ENCODE results near the gene PTPRD.
"Not testable (repeated sequence)": the region's sequence is repeated elsewhere in the genome, so short reads cannot be mapped to it uniquely, and the experiment has no call there.

PTPRD gene

DNA sequence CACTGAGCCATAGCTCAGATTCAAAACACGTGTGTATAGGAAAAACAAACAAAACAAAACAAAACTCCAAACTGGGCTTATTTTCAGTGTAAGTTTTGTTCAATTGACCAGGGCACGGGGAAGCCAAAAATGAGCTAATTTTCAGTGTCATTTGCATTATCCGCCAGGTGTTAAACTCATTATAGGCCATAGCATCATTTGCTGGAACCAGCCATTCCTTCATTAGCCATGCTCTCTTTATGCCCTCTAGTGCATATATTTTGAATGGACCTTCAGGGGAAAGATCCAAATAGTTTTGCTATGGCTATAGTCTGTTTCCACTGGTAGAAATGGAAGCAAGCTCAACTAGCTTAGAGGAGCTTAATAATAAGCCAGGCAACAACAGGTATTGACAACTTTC lies 1608.0 kb downstream of the PTPRD start:
- no peak for DNase-seq (ENCODE audit: low read depth in 2 of 2)

DNA sequence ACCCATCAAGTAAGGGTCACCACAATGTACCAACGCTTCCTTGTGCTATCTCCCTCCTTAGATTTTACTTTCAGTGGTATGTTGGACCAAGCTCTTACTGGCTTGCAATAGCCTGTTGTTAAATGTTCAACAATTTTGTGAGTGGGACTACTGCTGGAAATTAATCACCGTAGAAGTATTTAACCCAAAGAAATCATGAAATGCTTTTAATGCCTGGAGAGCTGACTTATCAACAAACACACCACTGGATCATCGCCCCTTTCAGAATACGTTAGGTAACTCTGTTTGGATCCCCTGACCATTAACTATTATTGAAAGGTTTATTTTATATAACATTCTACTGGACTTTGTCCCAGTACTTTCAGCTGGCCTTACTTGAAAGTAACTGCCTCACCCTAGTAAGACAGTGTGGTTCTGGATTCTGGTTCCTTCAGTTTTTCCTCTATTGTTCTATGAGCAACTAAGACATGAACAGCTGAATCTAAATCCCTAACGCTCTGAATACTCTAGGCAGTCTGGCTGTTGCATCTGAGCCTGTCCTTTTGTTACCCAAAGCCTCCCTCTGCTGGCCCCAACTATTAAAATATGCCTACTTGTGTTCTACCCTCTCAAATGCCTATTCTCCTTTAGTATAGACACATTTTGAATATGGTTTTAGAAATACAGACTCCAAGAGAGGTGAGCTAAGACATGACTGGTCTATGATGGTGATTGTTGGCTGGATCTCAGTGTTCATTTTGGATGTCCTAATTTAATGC lies 1609.8 kb downstream of the PTPRD start:
- DNase-seq (ENCODE audit: low read depth in 2 of 2) = no peak

DNA sequence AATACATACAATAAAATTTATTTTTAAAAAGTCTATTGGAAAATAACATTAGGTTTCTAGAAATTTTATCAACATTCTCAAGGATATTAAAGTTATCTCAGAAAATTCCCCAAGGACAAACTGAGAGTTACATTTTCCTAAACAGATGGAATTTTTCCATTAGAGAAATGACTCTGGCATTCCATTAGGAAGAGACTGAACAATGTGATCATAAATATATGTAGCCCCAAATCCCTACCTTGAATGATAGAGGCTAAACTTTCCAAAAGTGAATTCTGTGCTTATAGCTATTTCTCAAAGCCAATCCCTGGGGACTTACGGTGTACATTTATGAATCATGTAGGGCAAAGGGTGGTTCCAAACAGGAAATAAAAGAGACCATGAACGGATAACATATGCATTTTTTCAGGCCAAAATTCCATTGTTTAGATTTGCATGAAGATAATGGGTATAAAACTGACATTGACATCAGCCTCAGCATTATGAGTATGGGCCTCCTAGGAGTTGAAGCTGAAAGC lies 1632.2 kb downstream of the PTPRD start:
- DNase-seq (ENCODE audit: low read depth in 2 of 2) = no peak

DNA sequence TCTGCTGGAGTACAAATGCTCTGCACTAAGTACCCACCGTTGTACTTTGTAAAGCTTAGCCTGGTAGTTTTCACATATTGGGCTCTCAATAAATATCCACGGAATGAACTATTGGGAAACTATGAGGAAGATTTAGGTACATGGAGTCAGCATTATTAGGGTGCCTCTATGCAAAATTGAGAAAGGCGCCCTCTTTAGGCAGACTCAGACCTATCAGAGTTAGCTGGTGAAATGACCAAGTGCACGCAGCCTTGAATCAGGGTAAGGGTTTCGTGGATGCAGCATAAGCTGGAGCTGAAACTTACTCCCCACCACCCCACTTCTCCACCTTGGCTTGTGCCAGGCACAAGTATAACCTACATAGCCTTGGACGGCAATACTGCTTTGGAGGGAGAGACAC lies 1634.5 kb downstream of the PTPRD start:
- DNase-seq (ENCODE audit: low read depth in 2 of 2) = no peak

DNA sequence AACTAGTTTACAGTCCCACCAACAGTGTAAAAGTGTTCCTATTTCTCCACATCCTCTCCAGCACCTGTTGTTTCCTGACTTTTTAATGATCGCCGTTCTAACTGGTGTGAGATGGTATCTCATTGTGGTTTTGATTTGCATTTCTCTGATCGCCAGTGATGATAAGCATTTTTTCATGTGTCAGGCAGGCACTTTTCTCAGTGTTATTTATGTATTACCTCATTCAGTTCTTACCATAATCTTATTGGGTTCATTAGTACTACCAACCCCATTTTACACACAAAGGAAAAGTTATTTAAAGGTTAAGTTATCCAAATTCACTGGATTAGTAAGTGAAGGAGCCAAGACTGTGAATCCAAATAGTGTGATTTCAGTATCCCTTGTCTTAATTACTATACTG lies 1644.5 kb downstream of the PTPRD start:
- not testable (repeated sequence) for DNase-seq (ENCODE audit: low read depth in 2 of 2)

DNA sequence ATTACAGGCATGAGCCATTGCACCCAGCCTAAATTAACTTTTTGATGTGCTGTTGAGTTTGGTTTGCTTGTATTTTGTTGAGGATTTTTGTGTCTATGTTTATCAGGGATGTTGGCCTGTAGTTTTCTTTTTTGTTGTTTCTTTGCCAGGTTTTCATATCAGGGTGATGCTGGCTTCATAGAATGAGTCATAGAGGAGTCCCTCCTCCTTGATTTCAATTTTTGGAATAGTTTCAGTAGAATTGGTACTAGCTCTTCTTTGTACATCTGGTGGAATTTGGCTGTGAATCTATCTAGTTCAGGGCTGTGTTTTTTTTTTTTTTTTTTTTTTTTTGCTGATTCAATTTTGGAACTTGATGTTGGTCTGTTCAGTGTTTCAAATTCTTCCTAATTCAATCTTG lies 1648.9 kb downstream of the PTPRD start:
- no peak for DNase-seq (ENCODE audit: low read depth in 2 of 2)

DNA sequence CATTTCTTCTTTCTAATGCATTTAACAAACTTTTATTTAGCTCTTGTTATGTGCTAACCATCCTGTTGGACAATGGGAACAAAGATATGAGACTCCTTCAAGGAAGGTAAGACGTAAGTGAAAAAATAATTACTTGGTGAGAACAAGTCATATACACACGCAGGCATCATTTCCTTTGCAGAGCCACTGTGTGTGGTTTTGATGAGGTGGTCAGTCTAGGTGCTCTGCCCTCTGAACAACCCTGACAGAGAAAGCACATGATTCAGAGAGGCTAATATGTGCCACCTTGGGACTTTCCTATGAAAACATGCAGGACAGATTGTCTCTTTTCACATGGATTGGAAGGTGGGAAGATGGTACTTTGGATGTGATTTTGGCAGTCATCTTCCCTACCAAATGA lies 1650.7 kb downstream of the PTPRD start:
- DNase-seq (ENCODE audit: low read depth in 2 of 2) = no peak

DNA sequence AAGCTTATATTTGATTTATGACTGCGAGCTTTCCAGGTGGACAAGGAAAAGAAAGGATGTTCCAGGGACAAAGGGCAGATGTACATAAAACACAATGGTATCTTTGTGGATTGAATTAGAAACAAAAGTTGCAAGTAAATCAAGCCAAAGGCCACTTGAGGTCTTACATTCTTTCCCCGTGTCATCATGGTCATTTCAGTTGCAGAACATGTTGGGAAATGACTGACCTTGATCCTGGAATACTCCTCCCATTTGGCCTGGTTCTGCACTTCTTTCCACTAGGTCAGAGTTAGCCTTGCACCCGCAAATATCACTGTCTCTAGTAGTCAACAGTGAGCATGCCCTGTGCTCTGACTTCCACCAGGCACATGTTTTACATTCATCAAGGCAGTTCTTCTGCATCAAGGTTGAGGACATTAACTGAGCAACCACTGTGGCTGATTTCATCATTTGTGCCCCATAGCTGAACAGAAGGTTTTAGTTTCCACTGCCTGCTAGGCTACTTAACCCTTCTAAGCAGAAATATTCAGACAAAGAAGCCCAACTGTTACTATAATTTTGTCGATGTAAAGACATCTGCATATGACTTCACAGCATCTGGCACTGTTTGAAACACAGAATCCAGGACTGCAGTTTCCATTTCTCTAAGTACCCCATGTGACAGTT lies 1651.5 kb downstream of the PTPRD start:
- DNase-seq (ENCODE audit: low read depth in 2 of 2) = no peak

DNA sequence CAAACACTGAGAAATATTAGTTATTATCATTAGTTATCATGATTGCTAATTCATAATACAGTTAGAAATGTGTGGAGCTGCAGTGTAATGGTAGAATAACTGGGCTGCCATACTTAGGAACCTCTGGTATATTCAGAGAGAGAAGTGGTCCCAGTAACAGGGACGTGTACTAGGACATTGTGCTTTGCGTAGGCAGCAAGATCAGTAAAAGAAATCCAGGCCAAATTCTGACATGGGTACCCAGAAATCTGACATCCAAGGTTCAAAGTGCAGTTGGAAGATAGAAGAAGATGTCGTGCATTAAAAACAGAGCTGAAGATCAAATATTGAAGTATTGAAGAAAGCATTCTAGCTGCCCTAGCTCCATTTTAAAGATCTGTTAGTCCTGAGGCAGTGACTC lies 1652.5 kb downstream of the PTPRD start:
- DNase-seq (ENCODE audit: low read depth in 2 of 2) = no peak

DNA sequence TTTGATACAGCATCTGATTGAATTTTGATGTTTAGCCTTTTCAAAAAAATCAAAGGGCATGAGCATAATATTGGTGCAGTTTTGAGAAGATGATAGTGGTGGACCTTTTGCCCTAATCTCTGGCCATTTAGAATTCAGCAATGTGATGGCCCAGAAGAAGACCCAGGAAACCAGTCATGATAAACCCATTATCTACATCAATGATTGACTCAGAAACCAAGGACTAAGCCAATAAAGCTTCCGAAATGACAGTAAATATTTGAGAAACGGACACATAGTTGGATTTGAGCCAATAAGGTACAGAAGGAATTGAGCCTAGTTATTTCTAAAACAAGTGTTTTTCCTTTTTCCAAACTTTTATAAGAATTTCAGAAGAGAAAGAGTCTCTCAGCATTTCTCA lies 1654.4 kb downstream of the PTPRD start:
- DNase-seq (ENCODE audit: low read depth in 2 of 2) = no peak

DNA sequence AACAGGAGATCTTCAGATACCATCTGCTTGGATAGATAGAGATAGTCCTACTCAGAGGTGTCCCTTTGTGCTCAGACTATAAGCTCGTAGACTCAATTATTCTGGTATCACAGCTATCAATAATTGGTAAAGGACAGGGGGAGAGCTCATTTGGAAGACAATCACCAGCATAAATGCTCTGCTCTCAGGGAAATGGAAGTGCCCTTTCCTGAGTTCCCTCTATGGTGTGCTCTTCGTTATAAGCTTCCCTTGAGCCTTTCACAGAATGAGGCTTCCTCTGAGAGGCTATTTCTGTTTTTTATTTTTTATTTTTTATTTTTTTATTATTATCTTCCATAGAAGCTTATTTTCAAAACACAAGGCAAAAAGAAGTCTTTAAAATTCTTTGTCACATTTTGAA lies 1657.5 kb downstream of the PTPRD start:
- DNase-seq (ENCODE audit: low read depth in 2 of 2) = no peak

DNA sequence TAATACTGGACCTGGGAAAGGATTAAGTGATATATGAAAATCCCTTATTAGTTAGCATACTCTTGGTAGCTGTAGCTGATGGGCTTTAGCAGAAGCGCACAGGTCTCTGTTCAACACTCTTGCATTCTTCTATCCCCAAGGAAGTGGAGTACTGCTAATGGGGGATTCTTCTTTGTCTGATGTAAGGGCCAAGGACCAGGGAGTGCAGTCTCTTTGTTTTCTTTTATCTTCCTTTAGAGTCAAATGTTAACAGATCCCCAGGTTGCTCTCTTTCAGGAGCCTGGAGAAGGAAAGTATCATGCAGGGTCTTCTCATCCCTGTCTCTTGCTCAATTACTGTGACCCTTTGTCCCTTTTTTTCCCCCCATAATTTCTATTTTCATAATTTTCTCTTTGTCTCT lies 1666.3 kb downstream of the PTPRD start:
- no peak for DNase-seq (ENCODE audit: low read depth in 2 of 2)

DNA sequence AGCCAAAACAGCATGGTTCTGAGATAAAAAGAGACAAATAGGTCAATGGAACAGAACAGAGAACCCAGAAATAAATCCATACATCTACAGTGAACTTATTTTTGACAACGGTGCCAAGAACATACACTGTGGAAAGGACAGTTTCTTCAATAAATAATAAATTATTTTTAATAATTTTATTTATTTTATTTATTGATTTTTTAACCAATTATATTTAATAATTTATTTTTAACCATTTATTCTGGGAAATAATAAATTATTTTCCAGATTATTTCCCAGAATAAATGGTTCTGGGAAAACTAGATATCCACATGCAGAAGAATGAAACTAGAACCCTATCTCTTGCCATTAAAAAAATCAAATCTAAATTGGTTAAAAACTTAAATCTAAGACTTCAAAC lies 1669.4 kb downstream of the PTPRD start:
- no peak for DNase-seq (ENCODE audit: low read depth in 2 of 2)

DNA sequence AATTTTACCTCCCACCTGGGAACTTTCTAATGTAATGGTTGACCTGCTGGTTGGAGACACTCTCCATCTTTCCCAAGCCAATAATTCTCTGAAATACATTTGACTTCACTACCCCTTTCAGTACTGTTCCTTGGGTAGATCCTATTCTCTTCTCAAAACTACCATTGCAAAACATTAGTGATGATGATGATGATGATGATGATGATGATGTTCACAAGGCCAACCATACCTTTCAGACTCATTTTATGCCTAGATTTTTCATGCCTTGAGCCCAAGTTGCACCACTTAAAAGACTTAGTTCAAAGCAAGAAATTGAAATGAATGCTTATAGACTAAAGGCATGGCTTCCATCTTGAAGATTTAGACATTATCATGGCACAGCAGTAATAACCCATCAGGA lies 1672.2 kb downstream of the PTPRD start:
- DNase-seq (ENCODE audit: low read depth in 2 of 2) = no peak

DNA sequence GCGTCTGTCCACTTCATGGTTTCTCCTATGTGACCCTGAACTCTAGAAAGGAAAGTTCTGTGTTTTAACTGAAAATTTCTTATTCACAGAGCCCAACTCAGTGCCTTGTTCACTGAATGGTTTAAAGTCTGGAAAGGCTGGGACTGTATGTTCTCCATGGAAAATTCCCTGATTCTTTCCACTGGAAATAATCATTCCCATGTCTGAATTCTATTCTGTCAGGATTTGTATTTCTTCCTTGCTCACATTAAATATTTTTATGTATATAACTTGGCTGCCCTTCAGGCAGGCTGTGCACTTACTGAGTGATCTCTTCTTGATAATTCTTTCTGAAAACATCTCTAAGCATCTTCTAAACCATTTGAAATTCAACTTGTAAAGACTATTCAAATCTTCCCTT lies 1686.3 kb downstream of the PTPRD start:
- DNase-seq (ENCODE audit: low read depth in 2 of 2) = no peak

DNA sequence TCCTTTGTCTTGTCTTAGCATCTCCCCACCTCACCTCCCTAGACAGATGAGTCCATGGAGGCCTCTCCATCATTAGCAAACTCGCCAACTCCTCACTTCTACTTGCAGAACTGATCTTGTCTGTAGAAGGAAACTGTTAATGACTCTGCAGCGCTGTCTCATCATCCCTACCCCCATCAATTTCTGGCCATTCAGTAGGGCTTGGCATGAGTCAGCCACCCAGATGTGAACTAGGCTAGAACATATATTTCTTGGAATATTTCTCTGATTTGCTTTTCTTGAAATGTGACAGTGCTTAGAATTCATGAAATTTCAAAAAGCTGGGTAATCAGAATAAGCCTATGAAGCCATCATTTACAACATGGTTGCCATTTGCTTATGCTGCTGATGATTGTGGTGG lies 1688.2 kb downstream of the PTPRD start:
- DNase-seq (ENCODE audit: low read depth in 2 of 2) = no peak

DNA sequence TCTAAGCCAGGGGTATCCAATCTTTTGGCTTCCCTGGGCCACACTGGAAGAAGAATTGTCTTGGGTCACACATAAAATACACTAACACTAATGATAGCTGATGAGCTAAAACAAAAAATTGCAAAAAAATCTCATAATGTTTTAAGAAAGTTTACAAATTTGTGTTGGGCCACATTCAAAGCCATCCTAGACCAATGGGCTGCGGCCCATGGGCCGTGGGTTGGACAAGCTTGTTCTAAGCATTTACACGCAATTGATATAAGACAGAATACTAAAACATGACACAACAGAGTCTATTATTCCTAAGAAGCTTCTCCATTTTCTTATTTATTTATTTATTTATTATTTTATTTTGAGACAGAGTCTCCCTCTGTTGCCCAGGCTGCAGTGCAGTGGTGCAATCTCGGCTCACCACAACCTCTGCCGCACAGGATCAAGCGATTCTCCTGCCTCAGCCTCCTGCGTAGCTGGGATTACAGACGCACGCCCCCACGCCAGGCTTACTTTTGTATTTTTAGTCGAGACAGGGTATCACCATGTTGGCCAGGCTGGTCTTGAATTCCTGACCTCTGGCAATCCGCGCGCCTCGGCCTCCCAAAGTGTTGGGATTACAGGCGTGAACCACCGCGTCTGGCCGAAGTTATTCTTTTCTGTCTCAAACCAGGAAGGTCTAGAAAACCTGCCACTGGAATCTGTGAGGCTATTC lies 1692.2 kb downstream of the PTPRD start:
- DNase-seq (ENCODE audit: low read depth in 2 of 2) = not testable (repeated sequence)

DNA sequence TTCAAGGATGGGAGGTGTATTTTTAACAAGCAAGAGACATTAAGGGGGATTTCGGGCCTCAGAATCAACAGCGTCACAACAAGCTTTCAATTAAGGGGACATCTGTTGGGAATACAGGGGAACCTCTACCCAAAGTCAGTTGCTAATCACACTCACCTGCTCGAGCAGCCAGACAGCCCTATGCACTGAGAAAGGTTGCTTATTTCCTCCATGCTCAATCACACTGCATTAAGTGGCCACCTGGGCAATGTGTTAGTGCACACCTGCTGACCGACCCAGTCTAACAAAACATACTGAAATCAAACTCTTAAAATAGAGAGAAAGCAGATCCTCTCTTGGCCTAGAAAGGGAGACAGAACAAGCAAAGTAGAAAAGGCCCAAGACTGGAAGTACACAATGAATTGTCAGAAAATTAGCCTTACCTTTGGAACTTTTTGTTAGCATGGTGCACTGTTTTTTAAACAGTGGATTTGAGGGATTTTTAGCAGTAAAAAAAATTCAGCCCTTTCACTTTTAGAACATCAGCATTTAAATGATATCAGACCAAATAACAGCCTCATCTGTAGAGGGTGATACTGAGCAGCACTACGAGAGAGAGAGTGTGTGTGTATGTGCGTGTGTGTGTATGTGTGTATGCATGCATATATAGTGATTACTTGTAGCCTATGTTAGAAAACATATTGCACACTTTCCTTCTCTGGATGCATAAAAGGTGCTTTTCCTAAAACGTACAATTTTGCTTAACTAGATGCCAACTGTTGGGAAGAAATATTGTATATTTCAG lies 1694.7 kb downstream of the PTPRD start:
- DNase-seq (ENCODE audit: low read depth in 2 of 2) = no peak

DNA sequence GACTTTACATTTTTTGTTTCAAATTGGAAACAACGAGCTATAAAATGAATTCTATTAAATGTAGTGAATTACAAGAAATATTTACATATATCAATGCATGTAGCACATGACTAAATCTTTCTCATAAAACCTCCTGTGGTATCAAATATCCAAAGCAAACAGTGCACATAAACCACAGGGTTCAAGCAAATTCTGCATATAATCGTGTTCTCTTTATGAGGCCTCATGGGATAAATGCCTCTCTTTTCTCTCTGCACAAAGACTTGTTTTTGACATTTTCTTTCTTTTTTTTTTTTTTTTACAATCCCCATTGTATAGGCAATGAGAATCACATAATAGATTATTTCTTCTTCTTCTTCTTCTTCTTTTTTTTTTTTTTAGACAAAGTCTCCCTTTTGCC lies 1696.0 kb downstream of the PTPRD start:
- no peak for DNase-seq (ENCODE audit: low read depth in 2 of 2)

DNA sequence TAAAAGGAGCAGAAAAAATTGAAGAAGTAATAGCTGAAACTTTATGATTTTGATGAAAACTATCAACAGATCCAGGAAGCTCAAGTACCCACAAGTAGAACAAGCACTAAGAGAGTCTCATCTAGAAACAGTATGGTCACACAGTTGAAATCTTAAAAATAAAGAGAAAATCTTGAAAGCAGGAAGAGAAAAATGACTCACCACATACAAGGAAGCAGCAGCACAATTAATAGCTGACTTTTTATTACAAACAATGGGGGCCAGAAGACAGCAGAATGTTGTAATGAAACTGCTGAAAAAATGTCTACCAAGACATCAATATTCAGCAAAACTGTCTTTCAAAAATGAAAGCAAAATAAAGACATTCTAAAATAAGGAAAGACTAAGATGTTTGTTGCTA lies 1704.9 kb downstream of the PTPRD start:
- DNase-seq (ENCODE audit: low read depth in 2 of 2) = no peak

DNA sequence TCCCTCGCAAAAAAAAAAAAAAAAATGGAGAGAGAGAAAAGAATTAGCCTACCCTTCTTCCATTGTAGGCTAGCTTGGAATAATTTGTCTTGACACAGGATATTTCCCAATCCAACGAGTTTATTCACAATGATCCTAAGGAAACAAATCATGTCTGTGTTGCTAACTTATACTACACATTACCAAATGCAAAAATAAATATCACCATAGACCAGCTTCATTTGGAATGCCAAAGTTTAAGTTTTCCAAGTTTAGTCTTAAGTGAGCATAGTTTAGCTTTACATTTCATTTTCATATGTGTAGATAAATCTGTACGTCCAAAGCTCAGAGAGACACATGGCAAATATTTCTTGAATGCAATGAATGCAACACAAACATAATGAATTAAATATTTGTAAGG lies 1707.1 kb downstream of the PTPRD start:
- DNase-seq (ENCODE audit: low read depth in 2 of 2) = no peak

Measured in stimulated activated CD8-positive, alpha-beta memory T cell treated with anti-CD3 and anti-CD28 coated beads, Interleukin-15, amount 100 ng/mL, for 4 hours (primary cell).